ENCODE results near the gene ACTRT3.

DNA sequence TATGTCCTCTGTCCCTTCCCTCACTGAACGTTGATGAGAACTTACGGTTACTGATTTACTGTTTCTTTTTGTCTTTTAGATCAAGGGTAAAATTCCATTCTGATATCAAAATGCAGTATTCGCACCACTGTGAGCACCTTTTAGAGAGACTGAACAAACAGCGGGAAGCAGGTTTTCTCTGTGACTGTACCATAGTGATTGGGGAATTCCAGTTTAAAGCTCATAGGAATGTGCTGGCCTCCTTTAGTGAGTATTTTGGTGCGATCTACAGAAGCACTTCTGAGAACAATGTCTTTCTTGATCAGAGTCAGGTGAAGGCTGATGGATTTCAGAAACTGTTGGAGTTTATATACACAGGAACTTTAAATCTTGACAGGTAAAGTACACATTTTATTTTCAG is 4.8 kb upstream of the ACTRT3 start:
- TF ChIP-seq, protein P1, sequence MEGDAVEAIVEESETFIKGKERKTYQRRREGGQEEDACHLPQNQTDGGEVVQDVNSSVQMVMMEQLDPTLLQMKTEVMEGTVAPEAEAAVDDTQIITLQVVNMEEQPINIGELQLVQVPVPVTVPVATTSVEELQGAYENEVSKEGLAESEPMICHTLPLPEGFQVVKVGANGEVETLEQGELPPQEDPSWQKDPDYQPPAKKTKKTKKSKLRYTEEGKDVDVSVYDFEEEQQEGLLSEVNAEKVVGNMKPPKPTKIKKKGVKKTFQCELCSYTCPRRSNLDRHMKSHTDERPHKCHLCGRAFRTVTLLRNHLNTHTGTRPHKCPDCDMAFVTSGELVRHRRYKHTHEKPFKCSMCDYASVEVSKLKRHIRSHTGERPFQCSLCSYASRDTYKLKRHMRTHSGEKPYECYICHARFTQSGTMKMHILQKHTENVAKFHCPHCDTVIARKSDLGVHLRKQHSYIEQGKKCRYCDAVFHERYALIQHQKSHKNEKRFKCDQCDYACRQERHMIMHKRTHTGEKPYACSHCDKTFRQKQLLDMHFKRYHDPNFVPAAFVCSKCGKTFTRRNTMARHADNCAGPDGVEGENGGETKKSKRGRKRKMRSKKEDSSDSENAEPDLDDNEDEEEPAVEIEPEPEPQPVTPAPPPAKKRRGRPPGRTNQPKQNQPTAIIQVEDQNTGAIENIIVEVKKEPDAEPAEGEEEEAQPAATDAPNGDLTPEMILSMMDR (IDR thresholded peaks at IDR 0.05; ENCODE audit: insufficient read depth, low read length): no peak
- TF ChIP-seq, protein P2, sequence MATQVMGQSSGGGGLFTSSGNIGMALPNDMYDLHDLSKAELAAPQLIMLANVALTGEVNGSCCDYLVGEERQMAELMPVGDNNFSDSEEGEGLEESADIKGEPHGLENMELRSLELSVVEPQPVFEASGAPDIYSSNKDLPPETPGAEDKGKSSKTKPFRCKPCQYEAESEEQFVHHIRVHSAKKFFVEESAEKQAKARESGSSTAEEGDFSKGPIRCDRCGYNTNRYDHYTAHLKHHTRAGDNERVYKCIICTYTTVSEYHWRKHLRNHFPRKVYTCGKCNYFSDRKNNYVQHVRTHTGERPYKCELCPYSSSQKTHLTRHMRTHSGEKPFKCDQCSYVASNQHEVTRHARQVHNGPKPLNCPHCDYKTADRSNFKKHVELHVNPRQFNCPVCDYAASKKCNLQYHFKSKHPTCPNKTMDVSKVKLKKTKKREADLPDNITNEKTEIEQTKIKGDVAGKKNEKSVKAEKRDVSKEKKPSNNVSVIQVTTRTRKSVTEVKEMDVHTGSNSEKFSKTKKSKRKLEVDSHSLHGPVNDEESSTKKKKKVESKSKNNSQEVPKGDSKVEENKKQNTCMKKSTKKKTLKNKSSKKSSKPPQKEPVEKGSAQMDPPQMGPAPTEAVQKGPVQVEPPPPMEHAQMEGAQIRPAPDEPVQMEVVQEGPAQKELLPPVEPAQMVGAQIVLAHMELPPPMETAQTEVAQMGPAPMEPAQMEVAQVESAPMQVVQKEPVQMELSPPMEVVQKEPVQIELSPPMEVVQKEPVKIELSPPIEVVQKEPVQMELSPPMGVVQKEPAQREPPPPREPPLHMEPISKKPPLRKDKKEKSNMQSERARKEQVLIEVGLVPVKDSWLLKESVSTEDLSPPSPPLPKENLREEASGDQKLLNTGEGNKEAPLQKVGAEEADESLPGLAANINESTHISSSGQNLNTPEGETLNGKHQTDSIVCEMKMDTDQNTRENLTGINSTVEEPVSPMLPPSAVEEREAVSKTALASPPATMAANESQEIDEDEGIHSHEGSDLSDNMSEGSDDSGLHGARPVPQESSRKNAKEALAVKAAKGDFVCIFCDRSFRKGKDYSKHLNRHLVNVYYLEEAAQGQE (IDR thresholded peaks at IDR 0.05; ENCODE audit: insufficient replicate concordance, low read depth): no peak
- no peak for TF ChIP-seq POLR2AphosphoS5 (IDR thresholded peaks at IDR 0.05; ENCODE audit: low read depth)
- TF ChIP-seq SPI1 (IDR thresholded peaks at IDR 0.05; ENCODE audit: borderline replicate concordance, low read depth): no peak

All from HL-60 (cell line).